DMS 273 treated with DMSO at 0.1 percent for 48 hours (cell line): Measurements from ENCODE around the gene MED13.
"Not testable (repeated sequence)": the region's sequence is repeated elsewhere in the genome, so short reads cannot be mapped to it uniquely, and the experiment has no call there.

Source experiments
- DNase-seq: peaks from one replicate; lab custom pipeline; 2025; lab: John Stamatoyannopoulos, UW

The MED13 gene

DNA sequence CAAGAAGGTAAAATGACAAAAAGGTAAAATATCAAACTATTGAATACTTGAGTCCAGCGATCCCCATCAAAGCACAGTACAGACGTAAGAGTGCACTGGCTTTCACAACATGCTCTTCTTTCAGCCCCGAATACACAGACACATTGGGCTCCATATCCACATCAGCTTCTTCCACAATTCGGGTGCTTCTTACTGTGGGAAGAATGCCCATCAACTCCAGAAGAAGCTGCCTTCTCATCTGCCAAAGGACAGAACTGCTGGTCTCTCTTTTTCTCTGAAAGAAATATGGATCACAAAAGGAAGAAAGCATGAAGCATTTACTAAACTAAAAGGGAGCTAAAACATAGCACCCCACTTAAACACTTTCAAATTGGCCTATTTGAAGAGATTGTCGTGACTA lies 157.7 kb downstream of the MED13 start:
- no peak for DNase-seq

DNA sequence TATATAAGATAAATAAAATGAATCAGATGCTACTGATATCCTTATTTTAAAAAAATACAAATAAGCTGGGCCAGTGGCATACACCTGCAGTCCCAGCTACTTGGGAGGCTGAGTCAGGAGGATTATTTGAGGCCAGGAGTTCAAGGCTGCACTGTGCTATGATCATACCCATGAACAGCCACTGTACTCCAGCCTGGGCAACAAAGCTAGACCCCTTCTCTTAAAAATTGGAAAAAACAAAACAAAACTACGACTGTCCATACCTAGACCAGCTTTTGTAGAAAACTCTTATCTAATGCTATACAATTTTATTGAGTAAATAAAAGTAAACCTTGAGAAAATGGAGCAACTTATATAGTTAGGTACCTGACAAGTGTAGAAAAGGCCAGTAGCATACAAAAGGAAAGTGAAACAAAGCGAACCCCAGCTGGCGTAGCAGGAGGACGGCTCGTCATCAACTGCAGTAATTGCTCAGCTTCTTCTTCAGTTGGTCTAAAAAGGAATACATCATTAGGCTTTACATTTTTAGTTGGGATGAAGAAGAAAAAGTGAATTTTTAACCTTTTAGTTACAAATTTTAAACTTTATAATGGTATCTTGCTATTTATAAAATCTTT lies 160.9 kb downstream of the MED13 start:
- no peak for DNase-seq

DNA sequence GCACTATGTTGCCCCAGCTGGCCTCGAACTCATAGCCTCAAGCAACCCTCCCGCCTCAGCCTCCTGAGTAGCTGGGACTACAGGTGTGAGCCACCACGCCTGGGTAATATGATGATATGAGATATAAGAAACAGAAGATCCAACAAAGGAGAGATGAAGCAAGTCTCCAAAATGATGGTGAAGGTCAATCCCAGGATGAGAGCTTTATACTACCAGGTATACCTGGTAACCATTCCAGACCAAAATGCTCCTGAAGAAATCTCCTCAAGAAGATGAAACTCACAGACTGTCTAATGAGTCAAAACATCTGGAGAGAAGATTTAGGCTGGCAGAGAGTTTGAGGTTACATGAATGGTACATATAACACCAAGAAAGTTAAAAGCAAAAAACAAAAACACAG lies 161.8 kb downstream of the MED13 start:
- no peak for DNase-seq

DNA sequence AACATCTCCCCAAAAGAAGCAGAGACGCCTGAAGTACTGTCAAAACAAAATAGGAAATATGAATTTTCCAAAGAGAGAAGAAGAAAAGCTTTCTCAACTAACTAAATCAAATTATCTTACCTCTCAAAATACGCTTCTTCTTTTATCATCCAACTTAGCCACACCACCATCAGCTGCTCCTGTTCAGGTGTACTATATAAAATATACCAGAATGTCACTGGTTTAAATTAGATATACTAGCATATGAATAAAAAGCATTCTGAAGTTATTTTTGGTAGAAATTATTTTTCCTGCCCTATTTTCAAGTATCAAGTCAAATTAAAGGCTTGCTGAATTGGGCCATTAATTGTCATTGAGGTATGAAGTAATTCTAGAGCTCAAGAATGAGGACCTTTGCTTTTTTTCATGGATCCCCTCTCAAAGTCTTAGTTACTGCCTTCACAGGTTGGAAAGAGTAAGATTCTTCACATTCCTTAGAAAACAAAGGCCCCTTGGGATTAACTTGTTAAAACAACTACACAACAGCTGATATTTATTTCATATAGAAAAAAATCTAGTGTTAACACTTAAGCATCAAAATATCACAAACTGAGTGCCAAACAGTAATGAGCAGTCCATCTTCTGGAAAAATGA lies 167.4 kb downstream of the MED13 start:
- no peak for DNase-seq

DNA sequence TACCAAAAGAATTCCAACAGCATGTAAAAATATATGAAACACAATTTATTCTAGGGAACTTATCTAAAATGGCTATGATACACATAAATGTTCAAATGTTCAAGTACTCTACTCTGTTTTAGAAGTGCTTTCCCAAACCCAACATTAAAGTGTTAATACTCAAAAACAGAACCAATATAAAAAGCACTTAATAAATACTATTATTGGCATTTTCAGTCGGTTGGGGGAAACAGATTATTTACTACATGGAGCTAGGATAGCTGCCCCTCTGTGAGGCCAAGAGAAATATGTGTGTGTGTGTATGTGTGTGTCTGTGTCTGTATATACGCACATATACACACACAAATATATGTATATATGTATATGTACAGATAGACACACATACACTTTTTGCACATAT lies 169.7 kb downstream of the MED13 start:
- no peak for DNase-seq

DNA sequence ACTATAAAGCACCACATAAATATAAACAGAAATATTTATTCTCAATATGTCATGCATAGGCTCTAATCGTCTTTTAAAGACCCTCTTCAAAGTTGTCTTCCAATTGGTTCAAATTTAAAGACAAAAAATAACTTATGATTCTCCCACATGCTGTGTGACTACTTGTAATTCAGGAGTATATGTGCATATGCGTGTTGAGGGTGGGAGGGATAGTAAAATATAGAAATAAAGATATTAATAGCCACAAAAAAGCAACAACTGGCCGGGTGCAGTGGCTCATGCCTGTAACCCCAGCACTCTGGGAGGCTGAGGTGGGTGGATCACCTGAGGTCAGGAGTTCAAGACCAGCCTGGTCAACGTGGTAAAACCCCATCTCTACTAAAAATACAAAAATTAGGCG lies 170.8 kb downstream of the MED13 start:
- DNase-seq = not testable (repeated sequence)
